ES-I3 (cell line): ENCODE results near the gene HPS1.

Source experiments
- H3K36me3 ChIP-seq: 2 replicates; pipeline ENCODE4 v1.6.1; 2013; ENCODE audit warnings: mild to moderate bottlenecking, low read length, control low read depth, moderate library complexity; ENCODE audit not compliant: insufficient read depth
- H3K4me1 ChIP-seq: 2 replicates; pipeline ENCODE4 v1.6.1; 2013; ENCODE audit warnings: mild to moderate bottlenecking, control low read depth, low read length; ENCODE audit not compliant: insufficient read depth
- H3K9ac ChIP-seq: 2 replicates; pipeline ENCODE4 v1.6.1; 2013; ENCODE audit warnings: low read depth, mild to moderate bottlenecking, low read length, moderate library complexity
- H3K9me3 ChIP-seq: 2 replicates; pipeline ENCODE4 v1.6.1; 2013; ENCODE audit warnings: mild to moderate bottlenecking, low read length, moderate library complexity; ENCODE audit not compliant: control insufficient read depth, insufficient read depth

The HPS1 gene

GRCh38 chr10:98472196-98472595 lies 25.5 kb upstream of the HPS1 start:
- Histone ChIP-seq H3K9ac (no peak overlapping the region), H3K36me3 (no peaks in the 10 kb centered on the region), H3K9me3 (no peaks in the 10 kb centered on the region), H3K4me1 (no peaks in the 10 kb centered on the region)

- Histone ChIP-seq H3K4me1 (no peaks in the 10 kb centered on the region), H3K36me3 (no peaks in the 10 kb centered on the region), H3K9me3 (no peaks in the 10 kb centered on the region), H3K9ac (no peak overlapping the region)
Measured at GRCh38 chr10:98470850-98471249, 24.1 kb upstream of the HPS1 start.

GRCh38 chr10:98469001-98469931 lies 22.5 kb upstream of the HPS1 start:
- Histone ChIP-seq H3K9ac (no peak overlapping the region), H3K4me1 (no peaks in the 10 kb centered on the region), H3K36me3 (no peaks in the 10 kb centered on the region), H3K9me3 (no peaks in the 10 kb centered on the region)

- H3K36me3 ChIP-seq: no peaks in the 10 kb centered on the region
- H3K4me1 ChIP-seq: no peaks in the 10 kb centered on the region
- H3K9ac ChIP-seq: peak overlapping the region; percentile 55
- no peaks in the 10 kb centered on the region for H3K9me3 ChIP-seq
Measured at GRCh38 chr10:98467506-98468318, 21.0 kb upstream of the HPS1 start.

GRCh38 chr10:98466861-98467505 lies 20.2 kb upstream of the HPS1 start:
- Histone ChIP-seq H3K4me1 (no peaks in the 10 kb centered on the region), H3K9me3 (no peaks in the 10 kb centered on the region), H3K9ac (no peak overlapping the region)

GRCh38 chr10:98465866-98466265 lies 19.1 kb upstream of the HPS1 start:
- H3K4me1 ChIP-seq: no peaks in the 10 kb centered on the region; the same call in 1 of the 2 replicates
- H3K9ac ChIP-seq: no peak overlapping the region
- H3K9me3 ChIP-seq: no peaks in the 10 kb centered on the region
- no peaks in the 10 kb centered on the region for H3K36me3 ChIP-seq

More at GRCh38 chr10:98466861-98467505, 20.2 kb upstream of the HPS1 start:
- H3K36me3 ChIP-seq: no peaks in the 10 kb centered on the region

GRCh38 chr10:98463976-98464754 lies 17.4 kb upstream of the HPS1 start:
- Histone ChIP-seq H3K4me1 (no peaks in the 10 kb centered on the region; the same call in 1 of the 2 replicates), H3K36me3 (no peaks in the 10 kb centered on the region), H3K9me3 (no peaks in the 10 kb centered on the region), H3K9ac (no peak overlapping the region)

DNA sequence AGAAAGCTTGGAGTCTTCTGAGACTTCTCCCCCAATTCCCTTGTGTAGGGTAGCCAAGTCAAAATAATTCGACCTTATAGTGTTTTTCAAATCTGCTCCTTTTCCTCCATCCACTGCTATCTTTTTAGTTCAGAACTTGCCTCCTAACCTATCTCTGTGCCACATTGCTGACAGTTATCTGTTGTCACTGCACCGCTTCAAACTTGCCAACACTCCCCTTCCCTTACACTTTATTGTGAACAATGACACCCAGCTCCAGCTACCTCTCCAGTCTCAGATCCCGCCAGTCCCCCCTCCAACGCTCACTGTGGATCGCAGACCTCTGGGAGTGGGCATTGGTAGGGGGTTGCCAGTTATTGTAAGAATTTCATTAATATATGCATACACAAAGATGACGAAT lies 16.3 kb upstream of the HPS1 start:
- Histone ChIP-seq H3K9me3 (no peaks in the 10 kb centered on the region), H3K4me1 (no peaks in the 10 kb centered on the region; the same call in 1 of the 2 replicates), H3K36me3 (no peaks in the 10 kb centered on the region), H3K9ac (no peak overlapping the region)

DNA sequence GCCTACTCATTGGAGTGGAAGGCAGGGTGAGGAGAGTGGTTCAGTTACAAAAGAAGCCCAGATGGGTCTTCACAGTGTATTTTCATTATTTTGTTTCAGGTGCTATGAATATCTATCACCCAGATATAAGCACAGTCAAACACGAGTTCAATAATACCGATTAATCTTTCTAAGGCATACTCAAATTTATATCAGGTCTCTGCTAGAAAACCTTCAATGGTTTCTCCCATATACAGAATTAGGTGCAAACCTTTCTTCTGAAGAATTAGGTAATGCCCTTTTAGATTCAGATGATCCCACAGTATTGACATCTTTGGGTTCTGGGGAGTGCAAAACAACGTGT lies 14.7 kb upstream of the HPS1 start:
- Histone ChIP-seq H3K36me3 (no peaks in the 10 kb centered on the region), H3K9ac (no peak overlapping the region), H3K4me1 (peaks cover under 1% of the 10 kb centered on the region), H3K9me3 (no peaks in the 10 kb centered on the region)

- H3K9me3 ChIP-seq: no peaks in the 10 kb centered on the region
- peaks cover 6% of the 10 kb centered on the region for H3K4me1 ChIP-seq
- H3K36me3 ChIP-seq: no peaks in the 10 kb centered on the region
- no peak overlapping the region for H3K9ac ChIP-seq
Measured at GRCh38 chr10:98460837-98461499, 14.2 kb upstream of the HPS1 start.

- Histone ChIP-seq H3K9ac (no peak overlapping the region), H3K36me3 (no peaks in the 10 kb centered on the region), H3K4me1 (peaks cover 10% of the 10 kb centered on the region), H3K9me3 (no peaks in the 10 kb centered on the region)
Measured at GRCh38 chr10:98458809-98459784, 12.4 kb upstream of the HPS1 start.

DNA sequence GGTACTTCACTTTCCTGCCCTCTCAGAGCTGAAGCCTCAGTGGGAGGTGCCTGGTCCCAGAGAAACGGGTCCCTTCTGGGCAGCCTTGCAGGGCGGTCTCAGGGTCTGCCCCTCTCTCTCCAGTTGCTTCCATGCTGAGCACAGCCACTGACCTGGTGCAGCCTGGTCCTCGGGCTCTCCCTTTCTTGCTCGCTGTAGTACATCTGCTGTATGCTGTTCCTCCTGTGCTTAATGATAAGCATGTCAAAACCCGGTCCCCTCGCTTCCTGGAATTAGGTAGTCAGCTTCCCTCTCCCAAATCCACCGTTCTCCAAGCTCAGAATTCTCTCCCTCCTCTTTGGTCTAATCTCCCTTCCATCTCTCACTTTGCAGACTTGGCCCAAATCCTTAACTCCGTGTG lies 11.0 kb upstream of the HPS1 start:
- Histone ChIP-seq H3K9me3 (no peaks in the 10 kb centered on the region), H3K9ac (no peak overlapping the region), H3K4me1 (peaks cover 14% of the 10 kb centered on the region), H3K36me3 (no peaks in the 10 kb centered on the region)
